Measurements from ENCODE around the gene LCLAT1.
A peak's percentile ranks its signal among the peaks of the same experiment; 100 is the strongest.

The LCLAT1 gene

DNA sequence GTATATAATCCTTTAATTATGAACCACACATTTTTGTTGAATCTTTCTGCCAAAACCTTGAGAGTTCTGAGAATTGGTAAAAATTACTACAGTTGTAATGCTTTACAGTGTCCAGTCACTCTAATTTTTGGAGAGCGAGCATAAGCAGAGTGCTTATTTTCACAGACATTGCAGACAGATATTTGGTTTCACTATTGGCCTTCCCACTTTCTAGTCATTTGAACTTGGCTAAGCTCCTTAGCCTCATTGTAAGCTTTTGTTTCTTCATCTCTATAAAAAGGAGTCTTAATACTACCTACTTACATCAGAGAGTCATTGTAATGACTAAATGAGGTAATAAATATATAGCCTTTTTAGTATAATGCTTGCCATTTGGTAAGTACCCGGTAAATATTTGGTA, 80.4 kb downstream of the LCLAT1 start:
- DNase-seq, result peak in 1 of 2 donors; percentile 6

DNA sequence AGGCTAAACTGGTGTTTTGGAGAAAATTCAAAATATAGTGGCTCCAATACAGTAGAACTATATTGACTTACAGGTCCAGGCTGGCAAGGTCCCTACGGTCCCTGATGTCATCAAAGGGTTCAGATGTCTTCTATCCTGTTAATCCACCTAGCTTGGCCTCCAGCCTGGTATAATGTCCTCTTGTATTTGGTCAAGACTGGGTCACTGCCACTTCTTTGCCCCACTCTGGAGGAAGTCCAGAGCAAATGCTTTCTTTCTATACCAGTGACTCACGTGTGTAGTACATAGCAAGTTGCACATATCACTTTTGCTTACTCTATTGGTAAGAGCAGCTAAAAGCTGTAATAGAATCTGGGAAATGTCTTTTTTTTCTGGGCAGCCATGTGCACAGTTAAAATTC, 80.8 kb downstream of the LCLAT1 start:
- DNase-seq, result no peak

DNA sequence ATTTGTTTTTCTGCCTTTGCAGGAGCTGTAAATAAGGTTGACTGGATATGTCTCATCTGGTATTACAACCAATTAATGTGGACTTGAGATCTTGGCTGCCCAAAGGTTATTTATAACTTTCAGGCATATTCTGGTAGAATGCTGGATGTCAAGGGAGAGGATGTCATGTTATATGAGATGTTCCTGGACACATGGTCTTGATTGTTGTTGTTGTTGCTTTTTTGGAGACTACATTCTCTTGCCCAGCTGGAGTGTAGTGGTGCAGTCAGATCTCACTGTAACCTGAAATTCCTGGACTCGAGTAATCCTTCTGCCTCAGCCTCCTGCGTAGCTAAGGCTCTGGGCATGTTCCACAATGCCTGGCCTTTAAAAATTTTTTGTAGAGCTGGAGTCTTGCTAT, 83.3 kb downstream of the LCLAT1 start:
- no peak for DNase-seq

DNA sequence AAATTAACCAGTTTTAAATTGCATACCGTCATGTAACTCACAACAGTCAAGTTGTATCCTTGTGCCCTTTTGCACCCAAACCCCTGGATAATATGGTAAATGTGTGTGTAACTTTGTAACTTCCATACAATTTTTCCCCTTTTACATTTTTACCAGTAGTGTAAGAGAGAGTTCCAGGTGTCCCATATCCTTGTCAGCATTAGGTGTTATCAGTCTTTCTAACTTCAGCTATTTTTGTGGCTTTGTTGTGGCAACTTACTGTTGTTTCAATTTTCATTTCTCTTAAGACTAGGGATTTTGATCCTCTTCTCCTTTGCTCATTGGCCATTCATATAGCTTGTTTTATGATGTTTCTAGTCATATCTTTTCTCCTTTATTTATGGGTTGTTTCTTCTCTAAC, 94.6 kb downstream of the LCLAT1 start:
- no peak for DNase-seq

DNA sequence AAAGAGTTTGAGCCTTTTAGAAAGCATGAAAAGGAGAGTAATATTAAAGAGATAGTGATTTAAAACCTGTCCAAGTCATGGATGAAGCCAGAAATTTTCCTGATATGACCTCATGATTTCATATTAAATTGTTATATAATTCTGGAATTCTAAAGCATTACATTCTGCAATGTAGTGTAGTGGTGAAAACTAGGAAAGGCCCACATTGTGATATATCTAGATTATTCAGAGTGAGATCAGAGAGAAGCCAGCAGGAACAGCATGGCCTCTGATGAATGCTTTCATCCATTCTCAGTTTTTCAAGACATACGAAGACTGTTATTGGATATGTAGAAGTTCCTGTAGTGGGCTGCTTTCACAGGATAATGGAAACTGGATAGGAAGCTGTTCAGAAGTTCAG, 98.8 kb downstream of the LCLAT1 start:
- DNase-seq, result peak; percentile 40 to 67

DNA sequence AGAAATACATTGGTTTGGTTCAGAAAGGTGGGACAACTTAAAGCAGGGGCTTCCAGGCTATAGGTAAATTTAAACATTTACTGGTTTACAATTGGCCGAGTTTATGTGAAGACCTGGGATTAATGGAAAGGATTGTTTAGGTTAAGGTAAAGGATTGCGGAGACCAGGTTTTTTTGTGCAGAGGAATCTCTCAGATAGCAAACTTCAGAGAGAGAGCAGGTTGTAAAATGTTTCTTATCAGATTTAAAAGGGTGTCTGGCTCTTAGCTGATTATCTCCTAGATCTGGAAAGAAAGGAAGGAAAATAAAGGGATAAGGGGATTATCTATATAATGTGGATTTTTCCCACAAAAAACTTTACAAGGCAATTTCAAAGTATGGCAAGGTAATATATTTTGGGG, 101.3 kb downstream of the LCLAT1 start:
- no peak for DNase-seq

DNA sequence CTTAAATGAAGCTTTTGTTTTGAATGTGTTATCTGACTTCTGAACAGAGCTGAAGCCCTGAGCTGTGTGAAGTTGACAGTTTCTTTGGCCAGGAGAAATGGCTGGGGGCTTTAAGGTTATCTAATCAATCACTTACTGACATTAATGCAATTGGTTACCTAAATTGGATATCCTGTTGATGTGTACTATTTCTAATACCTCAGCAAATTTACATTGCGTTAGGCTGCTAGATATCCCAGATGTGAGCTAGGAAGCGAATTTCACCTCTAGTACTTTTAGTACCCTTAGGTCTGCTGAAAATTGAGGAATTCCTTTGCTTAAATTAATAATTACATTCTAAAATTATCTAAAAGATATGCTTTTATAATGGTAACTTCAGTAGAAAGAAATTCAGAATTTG, 102.0 kb downstream of the LCLAT1 start:
- no peak for DNase-seq

DNA sequence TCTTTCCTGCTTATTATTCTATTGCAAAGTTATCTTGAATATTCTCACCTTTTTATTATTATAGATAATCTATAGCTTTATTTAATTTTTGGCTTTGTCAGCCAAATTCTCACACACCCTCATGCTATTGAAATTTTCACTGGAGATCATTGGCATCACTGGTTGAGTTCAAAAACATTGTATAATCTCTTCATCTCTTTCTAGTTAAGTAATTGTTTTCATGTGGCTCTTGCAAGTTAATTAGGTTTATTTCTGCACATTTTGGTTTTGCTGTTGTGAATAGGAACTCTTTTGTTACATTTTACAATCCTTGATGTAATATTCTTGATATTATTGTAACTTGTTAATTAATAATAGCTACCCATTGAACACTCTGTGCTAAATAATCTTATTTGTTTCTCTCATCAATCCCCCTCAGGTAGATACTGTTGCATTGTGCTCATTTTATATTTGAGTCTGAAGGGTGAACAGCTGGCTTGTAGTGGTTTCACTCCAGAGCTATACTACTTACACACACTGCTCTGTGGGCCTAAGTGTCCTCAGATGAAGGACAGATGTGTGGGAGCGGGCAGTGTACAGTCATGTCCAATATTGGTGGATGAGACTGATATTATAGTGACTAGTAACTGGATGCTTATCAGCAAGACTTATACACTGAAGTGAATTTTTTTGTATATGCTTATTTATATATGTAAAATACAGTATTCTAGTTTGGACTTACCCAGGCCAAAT, 112.7 kb downstream of the LCLAT1 start:
- DNase-seq, result no peak

DNA sequence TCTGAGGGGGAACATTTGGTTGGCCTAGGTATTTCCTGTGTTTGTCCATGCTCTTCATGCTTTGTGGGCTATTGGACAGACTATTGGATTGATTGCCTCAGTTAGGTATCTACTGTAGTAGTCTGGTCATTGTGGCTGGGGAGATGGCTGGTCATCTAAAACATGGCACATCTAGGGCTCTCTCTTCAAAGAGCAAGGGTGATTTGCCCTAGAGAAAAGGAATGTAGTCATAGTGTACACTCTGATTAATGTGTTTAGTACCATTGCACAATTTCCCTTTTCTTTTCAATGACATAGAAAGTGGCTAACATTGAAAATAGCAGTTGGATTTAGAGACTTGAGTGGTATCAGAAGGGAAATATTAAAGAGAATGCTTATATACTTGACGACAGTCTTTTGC, 114.3 kb downstream of the LCLAT1 start:
- DNase-seq, result no peak

DNA sequence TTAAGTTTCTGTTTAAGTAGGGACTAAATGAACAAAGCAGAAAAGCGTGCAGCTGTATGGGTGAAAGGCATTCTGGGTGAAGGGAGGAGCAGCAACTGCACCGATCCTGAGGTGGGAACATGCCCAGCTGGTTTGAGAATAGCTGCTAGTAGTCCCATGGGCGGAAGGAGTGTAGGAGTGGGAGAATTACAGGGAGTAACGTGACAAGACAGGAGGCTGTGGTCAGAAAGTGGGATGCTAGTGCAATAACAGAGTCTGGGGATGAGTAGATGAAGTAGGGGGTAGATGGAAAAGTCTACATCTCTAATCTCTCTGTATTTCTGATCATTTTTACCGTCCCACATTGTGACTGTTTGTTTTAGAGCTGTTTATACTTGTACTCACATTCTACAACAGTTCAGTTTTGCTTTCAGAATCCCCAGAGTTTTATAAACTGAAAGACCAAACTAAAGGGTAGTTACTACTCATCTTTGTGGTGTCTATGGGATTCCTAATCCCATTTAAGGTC, 118.9 kb downstream of the LCLAT1 start:
- no peak for DNase-seq

DNA sequence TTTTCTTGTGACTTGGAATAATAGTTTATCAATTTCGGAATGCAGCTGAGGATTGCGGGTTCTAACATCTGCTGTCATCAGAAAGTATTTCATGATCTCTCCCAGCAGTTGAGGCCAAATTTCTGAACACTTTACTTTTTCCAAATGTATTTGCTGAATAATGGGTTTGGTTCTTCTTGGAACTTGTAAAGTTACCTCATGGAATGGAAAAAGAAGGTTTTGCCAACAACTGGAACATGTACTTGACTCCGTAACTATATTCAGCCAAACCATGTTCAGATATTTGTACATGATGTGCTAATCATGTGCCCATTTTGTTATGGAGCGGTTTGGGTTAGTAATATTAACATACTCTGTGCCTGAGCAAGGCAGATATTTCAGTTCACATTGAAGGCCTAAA, 119.6 kb downstream of the LCLAT1 start:
- DNase-seq, result no peak

DNA sequence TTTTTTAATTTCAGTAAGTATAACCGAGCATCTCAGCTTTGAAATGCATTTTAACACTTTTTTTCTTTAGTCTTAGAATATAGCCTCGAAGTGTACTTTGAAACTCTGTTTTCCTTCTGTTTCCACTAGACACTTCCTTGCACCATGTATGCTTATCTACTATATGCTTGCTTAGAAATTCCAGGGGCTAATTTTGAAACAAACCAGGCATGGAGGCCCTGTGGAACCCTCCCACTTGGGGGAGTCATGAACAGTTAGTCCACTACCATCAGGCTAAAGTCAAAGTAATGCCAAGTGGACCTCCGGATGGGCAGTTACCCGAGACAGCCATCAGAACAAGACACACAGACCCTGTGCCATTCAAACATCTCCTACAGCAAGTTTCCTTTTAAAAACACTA, 120.3 kb downstream of the LCLAT1 start:
- no peak for DNase-seq

DNA sequence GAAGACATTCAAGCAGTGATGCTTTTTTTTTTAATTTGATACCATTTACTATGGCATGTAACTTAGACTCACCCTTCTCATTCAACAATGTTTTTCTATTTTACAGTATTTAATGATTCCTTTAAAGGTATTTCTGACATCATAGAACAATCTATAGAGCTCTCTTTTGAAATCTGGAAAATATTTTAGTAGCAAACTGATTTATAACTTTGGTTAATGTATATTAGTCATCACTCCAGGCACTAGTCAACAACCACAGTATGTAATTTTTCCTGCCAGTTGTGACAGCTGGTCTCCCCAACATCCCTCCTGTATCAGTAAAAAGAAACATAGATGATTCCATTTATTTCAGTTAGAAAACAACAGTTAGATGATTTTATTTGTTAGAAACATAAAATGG, 122.9 kb downstream of the LCLAT1 start:
- DNase-seq, result no peak

DNA sequence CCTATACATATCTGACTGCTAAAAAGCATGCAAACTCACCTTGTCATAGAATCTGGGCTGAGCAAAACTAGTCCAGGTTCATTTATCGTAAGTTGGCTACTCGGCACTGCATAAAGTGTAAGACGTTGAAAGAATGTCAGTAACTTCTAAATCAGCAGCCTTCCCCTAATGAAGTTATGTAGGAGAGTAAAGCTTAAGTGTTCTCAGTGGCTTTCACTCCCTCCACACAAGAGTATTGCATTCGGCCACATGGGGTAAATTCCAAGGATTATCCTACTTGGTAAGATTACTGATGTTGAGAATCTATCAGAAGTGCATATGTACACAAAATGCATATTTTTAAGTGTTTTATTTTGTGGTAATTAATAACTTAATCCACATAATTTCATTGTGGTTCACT, 130.1 kb downstream of the LCLAT1 start:
- no peak for DNase-seq

DNA sequence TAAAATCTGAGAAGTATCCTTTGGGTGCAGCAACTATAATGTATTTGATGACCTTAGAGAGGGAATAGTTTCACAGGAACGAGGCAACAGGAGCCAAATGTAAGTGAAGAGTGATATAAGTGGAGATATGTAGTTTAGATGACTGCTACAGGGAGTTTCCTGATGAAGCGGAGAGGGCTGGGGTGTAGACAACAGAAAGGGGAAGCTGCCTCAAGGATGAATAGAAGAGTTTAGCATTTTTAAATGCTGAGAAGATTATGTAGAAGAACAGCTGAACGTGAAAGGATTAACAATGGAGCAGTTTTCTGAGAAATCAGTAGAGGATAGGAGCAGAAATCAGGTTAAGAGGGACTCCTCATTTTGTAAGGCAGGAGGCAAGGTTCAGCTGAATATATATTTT, 133.3 kb downstream of the LCLAT1 start:
- DNase-seq, result no peak

DNA sequence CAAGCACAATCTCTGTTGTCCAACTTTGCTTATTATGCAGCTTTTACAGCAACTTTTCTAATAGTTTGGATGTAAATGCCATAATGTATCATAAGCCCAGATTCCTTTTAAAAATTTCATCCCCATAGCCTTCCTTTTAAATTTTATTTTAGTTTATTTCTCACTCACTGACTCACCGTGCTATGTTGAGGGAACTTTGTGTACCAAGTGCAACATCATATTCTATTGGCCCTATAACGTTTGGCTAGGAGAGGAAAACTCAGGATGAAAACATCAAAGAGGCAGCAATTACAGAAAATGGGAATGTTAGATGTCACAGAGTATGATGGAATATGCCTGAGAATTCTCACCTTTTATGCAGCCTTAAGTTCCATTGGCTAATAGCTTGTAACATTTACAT, 135.5 kb downstream of the LCLAT1 start:
- no peak for DNase-seq

DNA sequence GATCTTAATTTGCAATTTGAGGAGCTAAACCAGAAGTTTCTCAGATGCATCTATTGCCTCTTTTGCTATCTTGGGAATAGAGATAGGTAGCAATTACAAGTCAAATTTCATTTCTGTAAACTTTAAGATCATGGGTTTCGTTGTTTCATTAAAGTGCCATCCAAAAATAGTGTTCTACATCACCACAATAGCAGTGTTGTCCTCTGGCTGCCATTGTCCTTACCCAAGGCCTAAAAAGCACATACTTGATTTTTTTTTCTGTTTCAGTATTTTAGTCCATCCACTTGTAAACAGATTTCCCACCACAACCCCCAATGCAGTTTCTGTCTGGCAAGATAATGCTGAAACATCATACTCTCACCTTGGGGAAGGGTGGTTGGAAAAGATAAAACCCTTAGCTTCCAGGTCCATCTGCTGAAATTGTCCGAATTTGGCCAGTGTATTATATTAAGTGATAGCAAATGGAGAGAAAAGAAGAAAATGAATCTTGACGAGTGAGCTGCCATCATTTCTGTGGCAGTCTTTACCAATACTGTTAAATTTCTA, 136.2 kb downstream of the LCLAT1 start:
- DNase-seq, result no peak

DNA sequence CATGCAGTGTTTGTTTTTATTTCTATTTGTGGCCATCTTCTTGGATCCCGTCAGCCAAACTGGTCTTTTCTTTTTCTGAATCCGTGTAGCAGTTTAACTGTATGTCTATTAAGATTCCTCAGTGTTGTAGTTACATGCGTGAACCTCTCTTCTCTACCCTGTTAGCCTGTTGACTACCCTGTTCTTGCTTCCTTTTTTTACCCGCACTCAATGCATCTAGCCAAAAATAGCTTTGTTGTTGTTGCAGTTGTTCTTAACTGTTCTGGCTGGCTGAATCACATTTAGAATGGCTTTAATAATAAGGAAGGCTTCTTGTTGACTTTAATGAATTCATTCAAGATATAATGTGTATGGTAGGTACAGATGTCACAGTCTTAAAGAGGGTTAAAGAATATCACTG, 137.1 kb downstream of the LCLAT1 start:
- DNase-seq, result no peak

DNA sequence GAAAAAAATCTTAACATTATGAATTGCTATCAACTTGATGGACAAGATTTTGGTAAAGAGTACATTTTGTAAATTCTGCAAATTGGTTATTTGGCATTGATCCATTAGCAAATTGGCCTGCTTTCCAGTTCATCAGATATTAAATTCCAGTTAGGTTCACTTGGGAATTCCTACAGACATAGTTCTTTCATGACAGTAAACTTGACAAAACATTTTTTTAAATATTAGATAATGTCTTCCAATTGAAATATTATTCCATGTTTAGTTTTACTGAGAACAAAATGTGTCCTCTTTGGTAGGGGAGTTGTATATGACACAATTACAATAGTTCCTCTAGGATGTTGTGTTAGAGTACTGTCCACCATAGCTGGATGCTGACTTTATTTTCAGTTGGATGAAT, 141.9 kb downstream of the LCLAT1 start:
- DNase-seq, result no peak

DNA sequence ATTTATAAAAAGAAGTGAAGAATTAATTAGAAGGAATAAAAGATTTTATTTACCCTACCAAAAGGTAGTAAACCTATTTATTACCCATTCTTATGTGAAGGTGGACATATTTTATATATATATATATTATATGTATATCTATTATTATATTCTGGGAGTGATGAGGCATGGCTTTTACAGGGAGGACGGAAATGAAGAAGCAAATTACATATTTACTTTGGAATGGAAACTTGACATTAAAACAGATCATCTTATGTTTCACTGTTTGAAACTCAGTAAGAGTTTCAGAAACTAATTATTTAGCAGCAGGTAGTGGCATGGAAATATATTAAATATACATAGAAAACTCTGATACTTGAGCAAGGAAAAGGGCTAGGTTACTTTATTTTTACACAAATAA, 143.4 kb downstream of the LCLAT1 start:
- no peak for DNase-seq

DNA sequence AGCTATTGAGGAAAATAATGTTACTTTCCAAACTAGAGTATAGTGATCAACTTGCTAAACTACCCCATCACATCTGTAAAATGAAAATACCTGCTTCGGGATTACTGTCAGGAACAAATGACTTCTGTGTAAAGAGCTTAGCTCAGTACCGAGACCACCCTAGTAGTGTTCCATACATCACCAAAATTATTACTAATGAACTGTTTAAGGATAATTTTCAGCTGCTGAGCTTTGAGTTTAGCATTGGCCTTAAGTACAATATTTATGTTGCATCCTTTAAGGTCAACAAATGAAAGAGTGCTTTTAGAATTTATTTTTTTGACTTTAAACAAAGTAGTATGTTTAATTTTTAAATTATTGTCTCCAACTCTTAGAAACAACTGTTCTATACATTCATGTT, 144.1 kb downstream of the LCLAT1 start:
- DNase-seq, result no peak

DNA sequence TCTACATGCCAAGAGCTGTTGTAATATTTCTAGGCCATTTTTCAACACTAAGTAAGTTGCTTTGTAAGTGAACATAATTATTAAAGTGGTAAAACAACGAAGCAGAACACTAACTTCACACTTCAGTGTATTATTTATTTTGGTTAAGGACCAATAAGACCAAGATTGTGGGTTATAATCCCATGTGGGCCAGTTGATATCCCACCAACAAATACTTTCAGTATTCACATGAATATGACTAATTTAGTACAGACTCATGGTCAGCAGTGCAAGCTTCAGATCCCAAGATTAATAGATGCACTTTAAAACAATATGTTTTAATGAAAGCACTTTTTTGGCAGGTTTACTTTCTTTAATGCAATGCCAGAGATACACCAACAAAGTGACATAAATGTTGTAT, 154.3 kb downstream of the LCLAT1 start:
- no peak for DNase-seq

DNA sequence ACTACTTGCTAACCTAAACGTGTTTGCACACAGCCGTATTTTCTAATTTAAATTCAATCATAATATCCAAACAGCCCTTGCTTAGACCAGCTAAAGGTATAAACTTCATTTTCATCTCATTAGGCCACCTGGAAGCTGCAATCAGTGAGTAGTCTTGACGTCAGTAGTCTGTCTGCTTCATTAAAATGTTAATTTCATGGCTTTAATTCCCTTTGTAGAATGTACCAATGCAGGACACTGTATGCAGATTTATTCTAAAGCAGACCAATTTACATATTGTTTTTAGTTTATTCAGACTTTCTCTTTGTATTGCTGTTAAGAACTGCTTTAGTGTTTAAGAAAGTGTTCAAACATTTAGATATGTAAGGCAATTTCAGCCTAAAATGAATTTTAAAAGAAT, 158.2 kb downstream of the LCLAT1 start:
- no peak for DNase-seq

DNA sequence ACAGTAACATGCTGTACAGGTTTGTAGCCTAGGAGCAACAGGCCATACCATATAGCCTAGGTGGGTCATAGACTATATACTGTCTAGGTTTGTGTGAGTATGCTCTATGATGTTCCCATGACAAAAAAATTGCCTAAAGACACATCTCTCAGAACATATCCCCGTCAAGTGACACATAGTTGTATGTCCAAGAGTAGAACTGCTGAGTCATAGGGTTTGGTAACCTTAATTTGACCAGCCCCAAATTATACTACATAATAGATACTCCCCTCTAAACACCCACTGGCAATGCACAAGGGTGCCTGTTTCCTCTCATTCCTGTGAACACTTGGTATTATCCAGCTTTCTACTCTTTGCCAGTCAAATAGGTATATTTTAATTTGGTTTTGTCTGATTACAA, 161.6 kb downstream of the LCLAT1 start:
- no peak for DNase-seq

DNA sequence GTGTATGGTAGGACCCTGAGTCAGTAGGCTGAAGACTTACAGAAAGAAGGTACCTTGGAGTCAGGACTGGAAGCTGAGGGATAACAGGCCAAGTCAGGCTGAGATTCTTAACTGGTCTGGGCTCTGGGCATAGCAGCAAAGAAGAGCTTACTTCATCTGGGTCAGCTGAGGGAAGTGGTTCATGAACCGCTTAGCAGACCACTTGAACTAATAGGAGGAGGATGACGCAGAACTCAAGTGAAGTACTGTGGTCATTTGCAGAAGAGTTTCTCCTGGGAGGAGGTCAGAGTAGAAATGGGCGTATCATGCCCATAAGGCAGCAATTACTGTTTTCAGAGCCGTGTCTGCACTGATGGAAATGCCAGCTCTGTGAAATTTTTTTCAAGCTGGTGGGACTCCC, 164.5 kb downstream of the LCLAT1 start:
- peak; percentile 25 to 53 for DNase-seq
